GM12892 (cell line): Measurements from ENCODE around the gene ABLIM2.

Experiments used
- POLR2A ChIP-seq: IDR thresholded peaks from 2 replicates; pipeline ENCODE4 v1.6.1; 2011; ENCODE audit warnings: low read depth, low read length, control low read depth
- POLR2AphosphoS5 ChIP-seq: IDR thresholded peaks from 2 replicates; pipeline ENCODE4 v1.6.1; 2011; ENCODE audit warnings: low read depth, low read length, control low read depth
- TAF1 ChIP-seq: IDR thresholded peaks from 2 replicates; pipeline ENCODE4 v1.6.1; 2011; ENCODE audit warnings: low read depth, mild to moderate bottlenecking, control low read depth, low read length, borderline replicate concordance

DNA sequence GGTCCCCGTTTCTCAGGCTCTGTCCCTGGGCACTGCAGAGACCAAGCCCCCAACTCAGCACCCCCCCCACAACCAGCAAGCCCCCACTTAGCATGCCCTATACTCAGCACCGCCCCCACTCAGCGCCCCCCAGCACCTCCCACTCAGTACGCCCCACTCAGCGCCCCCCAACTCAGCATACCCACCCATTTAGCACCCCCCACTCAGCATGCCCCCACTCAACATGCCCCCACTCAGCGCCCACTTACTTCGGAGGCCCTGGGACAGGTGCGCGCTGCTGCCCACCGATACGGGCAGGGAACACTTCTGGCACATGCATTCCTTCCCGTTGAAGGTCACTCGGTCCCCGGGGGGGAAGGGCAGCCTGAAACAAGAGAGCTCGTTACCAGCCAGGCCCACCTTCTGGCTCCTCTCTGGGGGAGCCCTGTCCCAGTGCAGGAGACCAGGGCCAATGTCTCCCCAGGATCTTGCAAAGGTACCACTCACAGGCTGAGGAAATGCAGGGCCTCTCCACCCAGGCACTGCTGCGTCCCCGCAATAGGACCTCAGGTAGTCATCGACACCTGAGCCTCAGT is 70.6 kb downstream of the ABLIM2 start:
- TF ChIP-seq TAF1: no peak
- TF ChIP-seq POLR2AphosphoS5: no peak
- no peak for TF ChIP-seq POLR2A
